CD14-positive monocyte (primary cell): ENCODE measurements around the gene AJAP1. TPM values are rescaled to one million over a fixed set of nuclear protein-coding genes. Genes with fewer than 3 reads are reported as not detected.

ENCODE experiments used
- DNase-seq, 3 donors: peaks; one replicate each; pipeline ENCODE4 v3.0.0-alpha.2; 2011 to 2022
- H2AFZ ChIP-seq: 2 replicates; pipeline ENCODE4 v1.6.0; 2012; ENCODE audit warnings: mild to moderate bottlenecking, low read depth, low read length, inconsistent platforms; ENCODE audit not compliant: insufficient read depth, poor library complexity, severe bottlenecking
- H3K27ac ChIP-seq, 2 donors: 1 replicate in 1 of 2; 2 replicates in 1 of 2; pipeline ENCODE4 v1.5.1; 2012 to 2013; ENCODE audit warnings: low read length in 2 of 2, control low read depth in 1 of 2, inconsistent platforms in 1 of 2, low read depth in 1 of 2, mild to moderate bottlenecking in 1 of 2
- H3K27me3 ChIP-seq, 2 donors: one replicate each; pipeline versions ENCODE4 v1.6.0 to v1.6.1; 2011 to 2013; ENCODE audit warnings: low read length in 2 of 2; ENCODE audit not compliant: control insufficient read depth in 2 of 2, insufficient read depth in 2 of 2
- H3K36me3 ChIP-seq, 2 donors: replicated peaks in 1 of 2; 1 replicate in 1 of 2; 2 replicates in 1 of 2; pipeline versions ENCODE4 v1.5.1 to v1.6.1; 2012 to 2013; ENCODE audit warnings: low read length in 2 of 2, control low read depth in 1 of 2, inconsistent platforms in 1 of 2, mild to moderate bottlenecking in 1 of 2; ENCODE audit not compliant: insufficient read depth in 2 of 2, control insufficient read depth in 1 of 2
- H3K4me1 ChIP-seq, 2 donors: 1 replicate in 1 of 2; 2 replicates in 1 of 2; pipeline versions ENCODE4 v1.5.1 to v1.6.1; 2012 to 2013; ENCODE audit warnings: low read length in 2 of 2, control low read depth in 1 of 2, inconsistent platforms in 1 of 2, mild to moderate bottlenecking in 1 of 2, moderate library complexity in 1 of 2; ENCODE audit not compliant: insufficient read depth in 2 of 2, control insufficient read depth in 1 of 2
- H3K4me2 ChIP-seq: replicated peaks from 2 replicates; pipeline ENCODE3; 2012; ENCODE audit warnings: low read length, moderate library complexity, mild to moderate bottlenecking; ENCODE audit not compliant: poor library complexity, severe bottlenecking; ENCODE audit errors: extremely low read depth
- H3K4me3 ChIP-seq, 3 experiments: fragments of 200-600 bp in 1 of 3; sonication (generic) in 1 of 3; replicated peaks in 1 of 3; 1 replicate in 2 of 3; 2 replicates in 1 of 3; pipeline ENCODE4 v1.5.1; 2011 to 2013; ENCODE audit warnings: low read length in 3 of 3, mild to moderate bottlenecking in 3 of 3, control low read depth in 2 of 3, low read depth in 2 of 3, inconsistent platforms in 1 of 3, moderate library complexity in 1 of 3
- H3K79me2 ChIP-seq: 2 replicates; pipeline ENCODE4 v1.6.0; 2012; ENCODE audit warnings: mild to moderate bottlenecking, control low read depth, inconsistent platforms, low read length, moderate library complexity; ENCODE audit not compliant: insufficient read depth
- H3K9ac ChIP-seq: 2 replicates; pipeline ENCODE4 v1.6.0; 2017; ENCODE audit warnings: low read length, mild to moderate bottlenecking; ENCODE audit not compliant: insufficient read depth, poor library complexity, severe bottlenecking
- H3K9me3 ChIP-seq, 2 donors: replicated peaks in 1 of 2; 1 replicate in 1 of 2; 2 replicates in 1 of 2; pipeline versions ENCODE4 v1.5.1 to v1.6.1; 2012 to 2013; ENCODE audit warnings: low read length in 2 of 2, control low read depth in 1 of 2; ENCODE audit not compliant: control insufficient read depth in 1 of 2, insufficient read depth in 1 of 2
- H4K20me1 ChIP-seq: 2 replicates; pipeline ENCODE4 v1.6.0; 2012; ENCODE audit warnings: mild to moderate bottlenecking, low read length, control low read depth, moderate library complexity; ENCODE audit not compliant: insufficient read depth
- H3K27ac Mint-ChIP-seq, 7 donors: one replicate each; pipeline ENCODE4 v1.8.0; 2020; ENCODE audit warnings: mild to moderate bottlenecking in 7 of 7, mixed read lengths in 7 of 7, moderate library complexity in 6 of 7, inconsistent platforms in 2 of 7
- H3K27me3 Mint-ChIP-seq, 3 donors: one replicate each; pipeline ENCODE4 v1.8.0; 2021 to 2022; ENCODE audit warnings: low read depth in 3 of 3, mild to moderate bottlenecking in 3 of 3, mixed read lengths in 3 of 3, moderate library complexity in 3 of 3, inconsistent platforms in 1 of 3
- H3K36me3 Mint-ChIP-seq, 2 donors: one replicate each; pipeline ENCODE4 v1.8.0; 2020; ENCODE audit warnings: mixed read lengths in 2 of 2, inconsistent platforms in 1 of 2, mild to moderate bottlenecking in 1 of 2
- H3K4me1 Mint-ChIP-seq: one replicate; pipeline ENCODE4 v1.8.0; 2020; ENCODE audit warnings: mild to moderate bottlenecking, mixed read lengths
- H3K4me3 Mint-ChIP-seq, 2 donors: one replicate each; pipeline ENCODE4 v1.8.0; 2020; ENCODE audit warnings: mild to moderate bottlenecking in 2 of 2, mixed read lengths in 2 of 2, moderate library complexity in 1 of 2
- H3K9me3 Mint-ChIP-seq, 7 donors: one replicate each; pipeline ENCODE4 v1.8.0; 2020 to 2022; ENCODE audit warnings: mixed read lengths in 7 of 7, mild to moderate bottlenecking in 6 of 7, moderate library complexity in 6 of 7, inconsistent platforms in 2 of 7
- CTCF ChIP-seq: fragments of 200-600 bp; IDR thresholded peaks from one replicate; pipeline ENCODE4 v1.8.0; 2022; ENCODE audit warnings: antibody characterized with exemption, mild to moderate bottlenecking
- WGBS: methylation state at CpG from one replicate; pipeline ENCODE4 v1.1.5; 2013; ENCODE audit warnings: missing lambda C conversion rate; ENCODE audit not compliant: insufficient coverage; 5-methylcytosine and 5-hydroxymethylcytosine counted together
- intact Hi-C, 2 donors: fragments of 100-400 bp; cut with micrococcal nuclease; formaldehyde crosslinking; loops; one replicate each; pipeline versions ENCODE4 v1.15.0 to v1.15.1; 2023
- polyA plus RNA-seq, 3 donors: library from polyadenylated mRNA; depleted of rRNA in 1 of 3; unstranded in 2 of 3; stranded (reverse) in 1 of 3; fragments of 300-500 nt in 2 of 3; fragments of >200 nt in 1 of 3; fragmentation: Illumina TruSeq in 2 of 3; gene quantifications; 1 replicate in 2 of 3; 2 replicates in 1 of 3; pipeline ENCODE4 v1.2.3, GENCODE V29; 2012 to 2021

The AJAP1 gene
- polyA plus RNA-seq, 3 donors: not detected

DNA sequence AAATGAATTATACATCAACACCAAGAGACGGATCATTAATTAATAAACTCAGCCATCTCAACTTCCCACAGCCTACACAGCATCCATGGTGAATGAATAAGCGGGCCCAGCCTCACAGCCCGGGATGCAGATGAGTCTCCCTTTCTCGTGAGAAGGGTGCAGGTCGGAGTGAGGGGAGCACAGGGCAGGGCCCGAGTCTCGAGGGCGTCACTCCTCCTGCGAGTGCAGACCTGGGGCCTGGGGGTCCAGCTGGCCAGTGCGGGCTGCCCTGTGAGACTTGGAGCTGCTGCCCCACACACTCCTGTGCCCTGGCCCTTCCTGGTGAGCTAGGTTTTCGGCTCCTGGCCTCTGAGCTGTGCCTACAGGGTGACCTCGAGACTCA lies 74.7 kb downstream of the AJAP1 start:
- no peak overlapping the region for H3K27ac ChIP-seq
- no peaks in the 10 kb centered on the region for H4K20me1 ChIP-seq
- peaks cover 6% of the 10 kb centered on the region for H3K4me1 Mint-ChIP-seq
- H3K79me2 ChIP-seq: no peaks in the 10 kb centered on the region
- no peak overlapping the region for H3K4me2 ChIP-seq
- peaks cover 42 to 60% (median 47%) of the 10 kb centered on the region in 3 donors for H3K27me3 Mint-ChIP-seq
- TF ChIP-seq CTCF: no peak
- peaks cover 0 to 2% of the 10 kb centered on the region in 2 donors for H3K36me3 Mint-ChIP-seq
- WGBS: 92% methylated on average over 11 of the region's 12 CpGs
- intact Hi-C loops: no loop called here
- no peak overlapping the region for H3K9ac ChIP-seq
- H3K27me3 ChIP-seq: peaks cover 0 to 34% of the 10 kb centered on the region in 2 donors
- no peak overlapping the region for H3K4me3 ChIP-seq
- DNase-seq: no peak
- no peak overlapping the region for H3K27ac Mint-ChIP-seq
- H3K4me3 Mint-ChIP-seq: no peak overlapping the region
- H2AFZ ChIP-seq: no peak overlapping the region
- no peaks in the 10 kb centered on the region for H3K36me3 ChIP-seq
- H3K4me1 ChIP-seq: peaks cover 5 to 7% of the 10 kb centered on the region in 2 donors
- H3K9me3 ChIP-seq: no peaks in the 10 kb centered on the region
- H3K9me3 Mint-ChIP-seq: peaks cover 0 to 5% (median 0%) of the 10 kb centered on the region in 7 donors

DNA sequence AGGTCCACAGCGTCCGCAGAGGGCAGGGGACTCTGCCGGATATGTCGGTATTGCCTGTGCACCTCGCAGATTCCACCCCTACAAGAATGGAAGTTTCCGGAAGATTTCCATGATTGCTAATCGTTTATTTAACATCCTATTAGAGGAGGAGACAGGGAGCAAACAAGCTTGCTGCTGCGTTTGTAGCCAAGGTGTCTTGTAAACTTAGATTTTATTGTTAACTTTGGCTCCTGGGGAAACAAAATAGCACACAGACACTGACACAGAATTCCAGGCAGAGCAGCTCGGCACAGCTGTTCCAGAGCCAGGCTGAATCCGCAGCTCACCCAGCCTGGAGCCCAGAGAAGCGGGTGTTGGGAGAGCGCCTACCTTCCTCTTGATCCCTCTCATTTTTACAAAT lies 75.7 kb downstream of the AJAP1 start:
- no peaks in the 10 kb centered on the region for H3K9me3 ChIP-seq
- 68% methylated on average over 2 of the region's 12 CpGs for WGBS
- no peak for DNase-seq
- H4K20me1 ChIP-seq: no peaks in the 10 kb centered on the region
- TF ChIP-seq CTCF: no peak
- no peaks in the 10 kb centered on the region for H3K79me2 ChIP-seq
- peaks cover 52 to 68% (median 55%) of the 10 kb centered on the region in 3 donors for H3K27me3 Mint-ChIP-seq
- H3K4me2 ChIP-seq: no peak overlapping the region
- peak overlapping the region; percentile 30 to 37 for H3K4me3 Mint-ChIP-seq
- peaks cover 0 to 44% of the 10 kb centered on the region in 2 donors for H3K27me3 ChIP-seq
- H3K4me1 ChIP-seq: peaks cover 1 to 4% of the 10 kb centered on the region in 2 donors
- H3K27ac ChIP-seq: no peak overlapping the region
- H3K4me3 ChIP-seq: no peak overlapping the region
- H3K4me1 Mint-ChIP-seq: peaks cover 7% of the 10 kb centered on the region
- no peak overlapping the region for H2AFZ ChIP-seq
- H3K9me3 Mint-ChIP-seq: peaks cover 0 to 5% (median 1%) of the 10 kb centered on the region in 7 donors
- no peak overlapping the region for H3K9ac ChIP-seq
- H3K27ac Mint-ChIP-seq: no peak overlapping the region
- intact Hi-C loops: no loop called here
- H3K36me3 Mint-ChIP-seq: peaks cover 0 to 2% of the 10 kb centered on the region in 2 donors
- no peaks in the 10 kb centered on the region for H3K36me3 ChIP-seq
